Measurements from ENCODE around the gene BANF2. TPM values are rescaled to one million over a fixed set of nuclear protein-coding genes. Genes with fewer than 3 reads are reported as not detected.
A peak's percentile ranks its signal among the peaks of the same experiment; 100 is the strongest.

Gene BANF2
- total RNA-seq, 1 experiment from 2014 or later: not detected

DNA sequence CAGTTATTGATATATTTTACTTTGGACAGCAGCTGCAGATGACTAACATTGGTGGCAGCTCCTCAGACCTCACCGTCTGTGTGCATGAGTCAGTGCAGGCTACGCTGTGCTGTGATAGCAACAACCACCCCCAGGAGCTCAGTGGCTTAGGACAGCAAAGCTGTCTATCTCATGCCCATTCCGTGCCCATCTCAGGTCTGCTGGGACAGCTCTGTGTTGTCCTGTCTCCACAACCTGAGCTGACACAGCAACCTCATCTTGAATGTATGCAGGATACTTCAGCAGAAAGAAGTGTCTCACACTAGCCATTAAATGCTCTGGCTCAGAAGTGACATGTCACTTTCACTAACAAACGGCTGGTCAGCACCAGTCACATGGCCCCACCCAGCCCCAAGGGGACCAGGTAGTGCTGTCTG, 47.7 kb downstream of the BANF2 start:
- no peaks in the 10 kb centered on the region for H3K36me3 ChIP-seq (ENCODE audit: control insufficient read depth in 1 of 2, insufficient read depth in 2 of 2, low read length in 2 of 2)
- no peaks in the 10 kb centered on the region for H3K9me3 ChIP-seq (ENCODE audit: control insufficient read depth in 1 of 2, insufficient read depth in 1 of 2, low read depth in 1 of 2, low read length in 2 of 2)
- RAD21 ChIA-PET (ENCODE audit: low non-redundant PET in 1 of 2, low total read pairs in 2 of 2, uncharacterized antibody in 2 of 2, unreplicated experiment in 2 of 2): no interaction called here
- H2AFZ ChIP-seq (ENCODE audit: low read depth, low read length, poor library complexity, severe bottlenecking): no peak overlapping the region
- H3K4me1 ChIP-seq (ENCODE audit: control insufficient read depth in 1 of 2, insufficient read depth in 2 of 2, low read length in 2 of 2): peaks cover 8 to 19% of the 10 kb centered on the region in 2 experiments; a peak in 3 of 4 replicates
- intact Hi-C loops (cut with micrococcal nuclease): loop anchor here (2.0 kb wide), 1 partner anchor 95 kb away; no protein-coding TSS in a partner anchor
- ATAC-seq (peak; percentile 98), DNase-seq (ENCODE audit: low read depth, low spot score) (peak; percentile 29)
- TF ChIP-seq CBX3 (IDR thresholded peaks at IDR 0.05; ENCODE audit: low read depth): 0 out of 2 replicates have a peak, but pooled peaks have one; percentile 31
- peak; percentile 46; the same call in 1 of the 2 replicates for TF ChIP-seq FOSL1 (IDR thresholded peaks at IDR 0.05; ENCODE audit: low read depth)
- no peak for TF ChIP-seq TCF7L2 (IDR thresholded peaks at IDR 0.05; ENCODE audit: borderline replicate concordance, extremely low read depth, insufficient read depth, insufficient read length)
- TF ChIP-seq, protein P1, sequence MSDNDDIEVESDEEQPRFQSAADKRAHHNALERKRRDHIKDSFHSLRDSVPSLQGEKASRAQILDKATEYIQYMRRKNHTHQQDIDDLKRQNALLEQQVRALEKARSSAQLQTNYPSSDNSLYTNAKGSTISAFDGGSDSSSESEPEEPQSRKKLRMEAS (IDR thresholded peaks at IDR 0.05): peak; percentile 40; the same call in 1 of the 2 replicates
- TF ChIP-seq JUND (IDR thresholded peaks at IDR 0.05): peak; percentile 36; the same call in 1 of the 2 replicates
- TF ChIP-seq ELF1 (IDR thresholded peaks at IDR 0.05; ENCODE audit: borderline replicate concordance, low read depth): no peak
- TF ChIP-seq, protein P2, sequence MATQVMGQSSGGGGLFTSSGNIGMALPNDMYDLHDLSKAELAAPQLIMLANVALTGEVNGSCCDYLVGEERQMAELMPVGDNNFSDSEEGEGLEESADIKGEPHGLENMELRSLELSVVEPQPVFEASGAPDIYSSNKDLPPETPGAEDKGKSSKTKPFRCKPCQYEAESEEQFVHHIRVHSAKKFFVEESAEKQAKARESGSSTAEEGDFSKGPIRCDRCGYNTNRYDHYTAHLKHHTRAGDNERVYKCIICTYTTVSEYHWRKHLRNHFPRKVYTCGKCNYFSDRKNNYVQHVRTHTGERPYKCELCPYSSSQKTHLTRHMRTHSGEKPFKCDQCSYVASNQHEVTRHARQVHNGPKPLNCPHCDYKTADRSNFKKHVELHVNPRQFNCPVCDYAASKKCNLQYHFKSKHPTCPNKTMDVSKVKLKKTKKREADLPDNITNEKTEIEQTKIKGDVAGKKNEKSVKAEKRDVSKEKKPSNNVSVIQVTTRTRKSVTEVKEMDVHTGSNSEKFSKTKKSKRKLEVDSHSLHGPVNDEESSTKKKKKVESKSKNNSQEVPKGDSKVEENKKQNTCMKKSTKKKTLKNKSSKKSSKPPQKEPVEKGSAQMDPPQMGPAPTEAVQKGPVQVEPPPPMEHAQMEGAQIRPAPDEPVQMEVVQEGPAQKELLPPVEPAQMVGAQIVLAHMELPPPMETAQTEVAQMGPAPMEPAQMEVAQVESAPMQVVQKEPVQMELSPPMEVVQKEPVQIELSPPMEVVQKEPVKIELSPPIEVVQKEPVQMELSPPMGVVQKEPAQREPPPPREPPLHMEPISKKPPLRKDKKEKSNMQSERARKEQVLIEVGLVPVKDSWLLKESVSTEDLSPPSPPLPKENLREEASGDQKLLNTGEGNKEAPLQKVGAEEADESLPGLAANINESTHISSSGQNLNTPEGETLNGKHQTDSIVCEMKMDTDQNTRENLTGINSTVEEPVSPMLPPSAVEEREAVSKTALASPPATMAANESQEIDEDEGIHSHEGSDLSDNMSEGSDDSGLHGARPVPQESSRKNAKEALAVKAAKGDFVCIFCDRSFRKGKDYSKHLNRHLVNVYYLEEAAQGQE (IDR thresholded peaks at IDR 0.05; ENCODE audit: low read depth): peak; percentile 14; the same call in 1 of the 2 replicates
- H3K4me2 ChIP-seq (ENCODE audit: low read length): peak overlapping the region; percentile 67
- POLR2A ChIA-PET: interaction anchor here (1.0 kb wide), 1 partner anchor 65 kb away, joined by 5 read pairs; the partner anchor contains the start of gene RRBP1
- H4K20me1 ChIP-seq (ENCODE audit: insufficient read depth): no peaks in the 10 kb centered on the region
- peak overlapping the region; percentile 3; the same call in 1 of the 2 replicates for H3K9ac ChIP-seq (ENCODE audit: low read length)
- no peak overlapping the region for H3K27ac ChIP-seq (ENCODE audit: low read depth, low read length)
- H3K9me2 ChIP-seq (ENCODE audit: insufficient read depth): no peaks in the 10 kb centered on the region
- no peaks in the 10 kb centered on the region for H3K79me2 ChIP-seq (ENCODE audit: insufficient read depth, low read length)
- BruUV-seq (replicated peaks): no TSS peak
- peak overlapping the region; percentile 23 to 29 for H3K4me3 ChIP-seq (replicated peaks in 1 of 2; ENCODE audit: low read depth in 1 of 2, low read length in 2 of 2)
- CTCF ChIA-PET: interaction anchor here (0.6 to 1.3 kb wide), 2 partner anchors 65 to 166 kb away, joined by 3 to 7 read pairs; partner anchors contain the start of gene RRBP1
- H3K27me3 ChIP-seq (ENCODE audit: insufficient read depth, low read length): no peaks in the 10 kb centered on the region

Data from HCT116 (cell line).